Stimulated activated memory B cell treated with anti-CD40 and anti-IgM and Interleukin-4, amounts not matched to agents 10 μg/mL and 1 μg/mL and 100 μg/mL, for 72 hours (primary cell): ENCODE results near the gene DNAH2.

ENCODE experiments used
- ATAC-seq: fragments of 150-1000 bp; cut with Tn5 transposase; 2 replicates; pipeline ENCODE4 v1.10.0; 2021
- H3K27ac Mint-ChIP-seq: one replicate; pipeline ENCODE4 v1.8.0; 2022; ENCODE audit warnings: mild to moderate bottlenecking, mixed read lengths
- H3K27me3 Mint-ChIP-seq: one replicate; pipeline ENCODE4 v1.8.0; 2022; ENCODE audit warnings: mixed read lengths
- H3K36me3 Mint-ChIP-seq: one replicate; pipeline ENCODE4 v1.8.0; 2022; ENCODE audit warnings: mixed read lengths
- H3K4me1 Mint-ChIP-seq: one replicate; pipeline ENCODE4 v1.8.0; 2022; ENCODE audit warnings: mixed read lengths
- H3K4me3 Mint-ChIP-seq: one replicate; pipeline ENCODE4 v1.8.0; 2022; ENCODE audit warnings: mild to moderate bottlenecking, moderate library complexity, mixed read lengths
- H3K9me3 Mint-ChIP-seq: one replicate; pipeline ENCODE4 v1.8.0; 2022; ENCODE audit warnings: mixed read lengths

DNAH2 gene

DNA sequence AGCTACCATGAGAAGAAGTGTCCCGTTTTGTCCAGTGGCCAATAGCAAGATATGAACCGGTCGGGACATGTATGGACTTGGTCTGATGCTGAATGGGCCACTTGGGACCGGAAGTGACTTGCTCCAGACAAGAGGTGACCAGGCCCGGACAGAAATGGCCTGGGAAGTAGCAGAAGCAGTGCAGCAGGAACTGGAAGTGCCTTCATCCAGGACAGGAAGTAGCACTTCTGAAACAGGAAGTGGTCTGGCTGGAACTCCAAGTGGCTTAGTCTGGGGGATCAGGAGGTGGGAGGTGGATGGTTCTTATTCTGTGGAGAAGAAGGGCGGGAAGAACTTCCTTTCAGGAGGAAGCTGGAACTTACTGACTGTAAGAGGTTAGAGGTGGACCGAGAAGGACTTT is 7.2 kb upstream of the DNAH2 start:
- H3K27me3 Mint-ChIP-seq = peaks cover 91% of the 10 kb centered on the region
- no peaks in the 10 kb centered on the region for H3K36me3 Mint-ChIP-seq
- H3K9me3 Mint-ChIP-seq = no peaks in the 10 kb centered on the region
- no peak overlapping the region for H3K27ac Mint-ChIP-seq
- H3K4me3 Mint-ChIP-seq = no peak overlapping the region
- no peak for ATAC-seq
- peaks cover 14% of the 10 kb centered on the region for H3K4me1 Mint-ChIP-seq

DNA sequence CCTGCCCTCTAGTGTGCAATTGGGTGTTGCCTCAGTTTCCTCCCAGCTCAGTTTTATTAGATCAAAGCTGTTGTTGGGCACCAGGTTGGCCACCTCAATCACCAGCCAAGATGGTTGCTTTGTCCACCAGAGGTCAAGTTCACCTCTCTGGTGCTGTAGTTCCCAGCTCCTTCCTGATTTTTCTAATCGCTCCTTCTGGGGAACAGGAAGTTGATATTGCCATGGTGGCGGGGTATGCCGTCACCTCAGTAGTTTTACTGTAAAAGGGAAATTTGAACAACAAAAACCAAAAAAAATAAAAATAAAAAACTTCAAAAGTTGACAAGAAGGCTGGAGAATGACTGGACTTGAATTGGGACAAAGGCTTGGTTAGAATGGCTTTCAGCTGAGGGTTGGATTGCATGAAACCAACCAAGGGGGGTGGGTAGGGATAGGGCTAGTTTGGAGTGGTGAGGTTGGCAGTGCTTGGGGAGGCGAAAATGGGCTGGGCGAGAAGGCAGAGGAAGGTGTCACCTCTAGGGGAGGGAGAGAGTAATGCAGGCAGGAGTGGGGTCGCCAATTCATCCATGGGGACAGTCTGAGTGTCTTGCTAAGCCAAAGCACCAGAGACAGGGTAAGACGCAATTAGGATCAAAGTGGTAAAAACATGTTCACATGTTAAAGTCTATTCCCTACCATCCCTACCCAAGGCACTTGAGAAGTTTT is 6.3 kb upstream of the DNAH2 start:
- peaks cover 91% of the 10 kb centered on the region for H3K27me3 Mint-ChIP-seq
- no peak for ATAC-seq
- H3K27ac Mint-ChIP-seq = no peak overlapping the region
- H3K4me1 Mint-ChIP-seq = peaks cover 9% of the 10 kb centered on the region
- H3K36me3 Mint-ChIP-seq = no peaks in the 10 kb centered on the region
- no peaks in the 10 kb centered on the region for H3K9me3 Mint-ChIP-seq
- no peak overlapping the region for H3K4me3 Mint-ChIP-seq

DNA sequence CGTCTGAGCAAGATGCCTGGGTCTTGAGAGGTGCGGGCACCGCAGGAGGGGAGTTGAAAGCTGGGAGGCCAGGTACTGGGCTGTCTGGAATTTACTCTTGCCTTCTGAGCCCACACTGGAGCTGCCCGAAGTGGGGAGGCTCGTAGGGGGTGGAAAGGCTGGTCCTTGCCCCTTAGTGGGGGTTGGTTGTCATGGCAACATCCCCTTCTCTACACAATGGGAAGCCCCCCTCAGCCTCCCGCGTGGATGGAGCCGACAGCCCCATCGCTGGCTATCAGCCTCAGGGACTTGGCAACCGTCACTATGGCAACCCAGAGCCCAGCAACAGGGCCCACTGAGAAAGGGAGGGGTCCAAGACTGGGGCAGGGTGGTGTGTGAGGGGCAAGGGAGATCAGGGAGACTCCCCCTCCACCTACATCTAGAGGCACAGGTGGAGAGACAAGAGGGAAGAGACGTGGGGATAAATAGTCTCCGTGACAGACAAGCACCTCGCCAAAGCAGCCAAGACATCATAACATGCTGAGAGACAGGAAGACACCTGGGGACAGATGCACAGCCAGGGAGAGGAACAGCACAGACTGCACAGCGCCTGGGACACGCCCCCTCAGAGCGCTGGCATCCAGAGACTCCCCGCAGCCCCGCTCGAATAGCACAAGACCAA is 5.3 kb upstream of the DNAH2 start:
- H3K4me1 Mint-ChIP-seq = peaks cover 19% of the 10 kb centered on the region
- H3K9me3 Mint-ChIP-seq = no peaks in the 10 kb centered on the region
- H3K36me3 Mint-ChIP-seq = no peaks in the 10 kb centered on the region
- no peak overlapping the region for H3K27ac Mint-ChIP-seq
- peaks cover 91% of the 10 kb centered on the region for H3K27me3 Mint-ChIP-seq
- ATAC-seq = no peak
- no peak overlapping the region for H3K4me3 Mint-ChIP-seq

DNA sequence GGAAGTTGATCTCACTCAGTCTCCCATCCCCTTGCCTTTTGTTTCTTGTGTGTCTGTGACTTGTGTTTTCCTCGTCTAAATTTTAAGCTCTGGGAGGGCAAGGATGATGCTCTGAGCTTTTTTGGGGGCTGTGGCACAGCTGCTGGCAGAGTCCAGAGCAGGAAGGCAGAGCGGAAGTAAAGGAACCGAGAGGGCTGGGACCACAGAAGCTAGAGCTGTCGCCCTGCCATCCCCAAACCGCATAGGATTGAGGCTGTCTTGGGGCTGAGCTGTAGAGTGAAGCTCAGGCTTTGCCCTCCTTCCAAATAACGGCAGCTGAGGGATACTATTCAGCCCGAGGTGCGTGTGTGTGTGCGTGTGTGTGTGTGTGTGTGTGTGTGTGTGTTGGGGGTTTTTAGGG is 3.8 kb upstream of the DNAH2 start:
- Mint-ChIP-seq H3K27ac (no peak overlapping the region), H3K27me3 (peaks cover 94% of the 10 kb centered on the region), H3K36me3 (no peaks in the 10 kb centered on the region), H3K4me3 (no peak overlapping the region), H3K4me1 (peaks cover 32% of the 10 kb centered on the region), H3K9me3 (no peaks in the 10 kb centered on the region)
- no peak for ATAC-seq

DNA sequence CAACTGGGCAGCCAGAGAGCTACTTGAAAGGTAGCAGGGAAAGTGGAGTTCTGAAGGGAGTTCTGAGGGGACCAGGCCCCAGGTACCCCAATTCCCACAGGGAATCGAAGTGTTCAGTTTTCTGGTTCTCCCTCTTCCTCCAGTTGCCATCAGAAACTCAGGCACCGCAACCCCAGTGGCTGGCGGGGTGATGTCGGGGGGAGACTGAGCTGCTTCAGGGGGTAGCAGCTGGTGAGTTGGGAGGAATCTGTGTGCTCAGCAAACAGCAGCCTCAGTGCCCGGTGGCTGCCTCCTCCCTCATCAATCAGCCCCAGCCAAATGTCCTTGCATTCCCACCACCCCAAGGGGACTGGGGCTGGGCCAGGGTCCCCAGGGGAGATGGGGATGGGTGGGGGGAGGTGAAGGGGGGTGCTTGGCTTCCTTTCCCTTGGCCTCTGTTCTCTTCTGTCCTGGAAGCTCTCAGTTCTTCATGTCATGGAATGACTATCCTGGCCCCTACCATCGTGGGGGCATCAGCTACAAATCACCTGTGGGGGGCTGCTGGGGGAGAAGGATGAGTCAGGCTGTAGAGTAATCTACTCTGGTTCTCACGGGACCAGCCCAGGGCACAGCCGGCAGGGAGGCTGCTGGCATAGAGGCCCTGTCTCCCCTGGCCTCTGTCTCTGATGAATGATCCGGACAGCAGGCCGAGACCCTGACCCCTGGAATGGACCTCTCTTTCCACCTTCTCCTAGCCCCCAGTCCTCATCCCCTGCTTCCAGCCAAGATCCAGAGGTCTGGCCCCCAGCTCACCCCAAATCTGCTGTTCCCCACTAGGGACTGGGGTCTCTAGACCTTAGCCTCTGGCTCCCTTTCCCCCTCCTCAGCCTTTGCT is 2.6 kb upstream of the DNAH2 start:
- Mint-ChIP-seq H3K36me3 (no peaks in the 10 kb centered on the region), H3K4me3 (no peak overlapping the region), H3K27me3 (peaks cover 95% of the 10 kb centered on the region), H3K9me3 (no peaks in the 10 kb centered on the region), H3K4me1 (peaks cover 29% of the 10 kb centered on the region), H3K27ac (no peak overlapping the region)
- no peak for ATAC-seq

DNA sequence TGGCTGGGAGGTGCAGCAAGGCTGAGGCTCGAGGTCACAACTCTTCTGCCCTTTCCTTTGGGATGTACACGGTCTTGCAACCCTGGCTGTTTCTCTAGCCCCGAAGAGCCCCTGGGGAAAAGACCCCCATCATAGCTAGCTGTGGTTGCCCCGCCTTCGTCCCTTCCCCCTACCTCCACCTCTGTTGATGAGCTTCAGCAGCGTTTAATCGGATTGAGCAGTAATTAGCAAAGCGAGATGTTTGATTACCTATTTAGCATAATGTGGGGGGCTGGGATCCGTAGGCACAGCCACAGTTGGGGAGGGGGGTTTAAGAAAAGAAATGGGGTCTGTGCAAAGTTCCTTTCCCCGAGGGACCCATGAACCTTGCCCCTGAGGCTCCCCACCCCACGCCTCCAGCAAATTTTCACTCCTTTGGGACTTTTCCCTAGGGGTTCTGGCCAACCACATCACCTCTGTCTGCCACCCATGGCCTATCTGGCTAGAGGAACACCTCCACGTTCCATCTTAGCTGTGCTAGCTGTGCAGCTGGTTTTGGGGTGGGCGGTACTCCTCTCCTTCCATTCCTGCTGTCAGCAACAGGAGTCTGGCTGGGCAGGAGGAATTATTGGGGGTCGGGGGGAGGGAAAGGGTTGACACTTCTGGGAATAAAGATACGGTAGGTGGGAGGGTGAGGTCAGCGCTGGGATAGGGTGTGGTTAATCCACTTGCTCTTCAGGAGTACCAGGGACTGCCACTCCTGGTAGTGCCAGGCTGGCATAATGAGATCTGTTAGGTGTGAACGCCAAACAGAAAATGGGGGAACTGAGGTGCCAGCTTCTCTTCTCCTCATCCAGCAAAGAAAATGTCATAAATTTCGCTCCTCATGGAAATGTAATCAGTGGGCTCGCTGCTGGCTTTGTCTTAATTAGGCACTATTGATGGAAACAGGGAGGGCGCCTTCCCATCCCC is 1.3 kb upstream of the DNAH2 start:
- no peaks in the 10 kb centered on the region for H3K9me3 Mint-ChIP-seq
- peaks cover 24% of the 10 kb centered on the region for H3K4me1 Mint-ChIP-seq
- H3K4me3 Mint-ChIP-seq = no peak overlapping the region
- no peak for ATAC-seq
- H3K36me3 Mint-ChIP-seq = no peaks in the 10 kb centered on the region
- H3K27me3 Mint-ChIP-seq = peaks cover 96% of the 10 kb centered on the region
- no peak overlapping the region for H3K27ac Mint-ChIP-seq

DNA sequence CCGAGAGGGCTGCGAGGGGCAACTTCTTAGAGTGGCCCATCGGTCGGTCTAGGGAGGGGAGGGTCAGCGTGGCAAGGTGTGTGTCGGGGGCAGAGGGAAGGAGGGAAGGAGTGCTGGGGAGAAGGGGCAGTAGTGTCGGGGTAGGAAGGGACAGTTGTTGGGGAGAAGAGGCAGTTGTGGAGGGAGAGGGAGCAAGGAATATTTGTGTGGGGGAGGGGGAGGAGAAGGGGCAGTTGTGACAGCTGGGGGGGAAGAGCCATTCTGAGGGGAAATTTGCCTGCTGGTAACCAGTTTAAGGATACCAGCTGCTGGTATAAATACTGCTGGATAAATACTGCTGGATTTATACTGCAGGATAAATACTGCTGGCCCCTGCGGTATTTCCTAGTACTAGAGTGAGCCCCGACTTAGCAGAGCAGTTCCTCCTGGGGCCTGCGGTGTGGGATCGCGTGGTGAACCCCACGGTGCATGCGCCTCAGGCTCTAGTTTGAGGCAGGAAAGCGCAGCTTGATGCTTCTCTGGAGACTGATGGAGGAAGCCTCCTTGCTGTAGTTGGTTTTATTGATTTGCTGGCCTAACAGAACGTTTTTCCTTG is 309 bp downstream of the DNAH2 start:
- Mint-ChIP-seq H3K36me3 (no peaks in the 10 kb centered on the region), H3K9me3 (no peaks in the 10 kb centered on the region), H3K4me3 (peak overlapping the region; percentile 82), H3K27ac (no peak overlapping the region), H3K27me3 (peaks cover 96% of the 10 kb centered on the region), H3K4me1 (peaks cover 24% of the 10 kb centered on the region)
- peak; percentile 68 for ATAC-seq

DNA sequence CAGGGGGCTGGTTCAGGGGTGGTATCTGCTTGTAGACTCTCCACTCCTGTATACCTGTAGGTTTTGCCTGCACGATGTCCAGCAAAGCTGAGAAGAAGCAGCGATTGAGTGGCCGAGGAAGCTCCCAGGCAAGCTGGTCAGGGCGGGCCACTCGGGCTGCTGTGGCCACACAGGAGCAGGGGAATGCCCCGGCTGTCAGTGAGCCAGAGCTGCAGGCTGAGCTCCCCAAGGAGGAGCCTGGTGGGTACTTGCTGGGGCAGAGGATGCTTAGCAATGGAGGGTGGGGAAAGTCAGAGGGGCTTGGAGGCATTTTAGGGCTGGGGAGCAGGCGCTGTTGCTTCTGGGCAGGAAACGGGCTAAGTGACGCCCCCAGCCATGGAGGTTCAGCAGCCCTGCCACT is 2.1 kb downstream of the DNAH2 start:
- no peaks in the 10 kb centered on the region for H3K9me3 Mint-ChIP-seq
- H3K27me3 Mint-ChIP-seq = peaks cover 91% of the 10 kb centered on the region
- no peak overlapping the region for H3K4me3 Mint-ChIP-seq
- peaks cover 24% of the 10 kb centered on the region for H3K4me1 Mint-ChIP-seq
- ATAC-seq = no peak
- H3K36me3 Mint-ChIP-seq = no peaks in the 10 kb centered on the region
- no peak overlapping the region for H3K27ac Mint-ChIP-seq

DNA sequence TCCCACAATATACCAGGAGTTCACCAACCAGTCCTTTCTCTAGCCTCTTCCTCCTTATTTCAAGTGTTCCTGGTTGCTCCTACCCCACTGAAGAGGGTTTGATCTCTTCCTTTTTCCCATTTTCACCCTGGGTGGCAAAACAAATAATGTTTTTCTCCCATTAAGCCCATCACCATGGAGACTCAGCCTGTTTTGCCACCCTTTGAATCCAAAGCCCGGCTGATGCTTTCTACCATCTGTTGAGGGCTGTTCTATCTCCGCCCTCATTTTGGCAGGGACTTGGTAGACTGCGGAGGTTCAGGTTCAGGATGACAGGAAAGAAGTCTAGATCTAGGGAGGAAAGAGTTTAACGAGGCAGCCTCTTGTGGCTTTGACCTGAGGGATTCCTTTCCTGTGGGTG is 2.6 kb downstream of the DNAH2 start:
- H3K4me3 Mint-ChIP-seq = no peak overlapping the region
- ATAC-seq = no peak
- H3K27me3 Mint-ChIP-seq = peaks cover 86% of the 10 kb centered on the region
- no peaks in the 10 kb centered on the region for H3K36me3 Mint-ChIP-seq
- H3K9me3 Mint-ChIP-seq = no peaks in the 10 kb centered on the region
- peaks cover 24% of the 10 kb centered on the region for H3K4me1 Mint-ChIP-seq
- H3K27ac Mint-ChIP-seq = no peak overlapping the region

DNA sequence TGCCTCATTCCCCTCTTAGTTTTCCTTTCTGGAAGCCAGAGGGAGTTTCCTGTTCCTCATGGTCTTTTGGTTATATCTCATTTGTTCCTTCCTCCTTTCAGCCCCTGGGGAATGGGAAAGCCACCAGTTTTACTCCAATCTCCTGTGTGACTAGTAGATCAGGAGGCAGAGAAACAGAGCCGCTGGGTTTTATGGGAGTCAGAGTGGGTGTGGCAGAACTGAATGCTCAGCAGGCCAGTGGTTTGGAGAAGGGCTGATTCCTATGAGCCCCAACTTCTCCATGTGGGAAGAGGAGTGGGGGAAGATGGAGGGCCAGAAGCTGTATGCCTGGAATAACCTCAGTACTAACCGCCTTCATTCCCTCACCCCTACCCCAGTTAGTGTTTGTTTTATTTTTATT is 4.1 kb downstream of the DNAH2 start:
- Mint-ChIP-seq H3K36me3 (no peaks in the 10 kb centered on the region), H3K27me3 (peaks cover 78% of the 10 kb centered on the region), H3K27ac (no peak overlapping the region), H3K4me1 (peaks cover 19% of the 10 kb centered on the region), H3K4me3 (no peak overlapping the region), H3K9me3 (no peaks in the 10 kb centered on the region)
- ATAC-seq = no peak

DNA sequence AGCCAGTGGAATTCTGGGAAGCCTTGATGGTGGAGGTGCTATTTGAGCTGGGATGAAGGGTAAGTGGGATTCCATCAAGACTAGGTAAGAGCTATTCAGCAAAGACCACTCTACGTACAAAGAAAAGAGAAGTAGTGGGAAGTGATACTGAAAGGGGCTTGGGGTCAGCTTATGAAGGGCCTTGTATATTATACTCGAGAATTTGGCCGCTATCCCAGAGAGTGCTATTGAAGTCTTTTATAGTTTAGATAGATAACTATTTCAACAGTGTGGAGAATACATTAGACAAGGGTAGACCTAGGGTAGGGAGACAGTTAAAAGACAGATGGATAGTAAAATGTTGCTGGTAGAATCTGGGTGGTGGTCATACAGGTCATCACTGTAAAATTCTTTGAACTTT is 10.3 kb downstream of the DNAH2 start:
- Mint-ChIP-seq H3K4me3 (no peak overlapping the region), H3K27ac (no peak overlapping the region), H3K27me3 (peaks cover 32% of the 10 kb centered on the region), H3K36me3 (no peaks in the 10 kb centered on the region), H3K9me3 (no peaks in the 10 kb centered on the region), H3K4me1 (peaks cover 15% of the 10 kb centered on the region)
- no peak for ATAC-seq

DNA sequence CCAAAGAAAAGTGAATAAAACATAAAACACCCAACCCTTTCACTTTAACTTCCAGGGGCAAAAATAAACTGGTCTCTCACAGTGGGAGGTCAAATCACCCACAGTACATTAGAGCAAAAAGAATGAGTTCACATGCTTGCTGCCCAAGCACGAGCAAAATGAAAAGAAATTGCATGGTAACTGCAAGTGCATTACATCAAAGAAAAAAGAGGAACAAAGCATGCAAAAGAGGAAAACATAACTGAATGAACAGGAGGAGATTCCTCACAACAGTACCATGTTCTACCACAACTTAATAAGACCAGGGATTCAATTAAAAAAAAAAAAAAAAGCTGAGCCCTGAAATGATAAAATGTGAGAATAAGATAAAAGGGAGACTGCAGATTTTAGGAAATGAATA is 12.3 kb downstream of the DNAH2 start:
- peaks cover 19% of the 10 kb centered on the region for H3K27me3 Mint-ChIP-seq
- no peaks in the 10 kb centered on the region for H3K36me3 Mint-ChIP-seq
- H3K4me1 Mint-ChIP-seq = peaks cover 15% of the 10 kb centered on the region
- H3K9me3 Mint-ChIP-seq = no peaks in the 10 kb centered on the region
- no peak overlapping the region for H3K27ac Mint-ChIP-seq
- H3K4me3 Mint-ChIP-seq = no peak overlapping the region
- ATAC-seq = no peak

DNA sequence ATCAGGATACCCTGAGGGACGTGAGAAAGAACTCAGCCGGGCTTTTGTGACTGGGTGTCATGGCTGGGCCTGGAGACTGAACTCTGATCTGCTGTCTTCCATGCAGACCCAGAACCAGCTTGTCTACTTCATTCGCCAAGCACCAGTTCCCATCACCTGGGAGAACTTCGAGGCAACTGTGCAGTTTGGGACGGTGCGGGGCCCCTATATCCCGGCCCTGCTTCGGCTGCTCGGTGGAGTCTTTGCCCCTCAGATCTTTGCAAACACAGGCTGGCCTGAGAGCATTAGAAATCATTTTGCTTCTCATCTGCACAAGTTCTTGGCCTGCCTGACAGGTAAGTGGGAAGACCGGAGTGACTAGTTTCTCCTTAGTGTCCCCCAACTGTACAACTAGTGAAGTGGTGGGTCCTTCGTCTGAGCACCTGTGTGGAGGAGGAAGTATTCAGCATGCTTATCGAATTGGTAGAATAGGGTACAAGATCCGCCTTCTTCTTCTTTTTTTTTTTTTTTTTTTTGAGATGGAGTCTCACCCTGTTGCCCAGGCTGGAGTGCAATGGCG is 15.5 kb downstream of the DNAH2 start:
- Mint-ChIP-seq H3K4me1 (peaks cover 15% of the 10 kb centered on the region), H3K27me3 (peaks cover 29% of the 10 kb centered on the region), H3K36me3 (no peaks in the 10 kb centered on the region), H3K9me3 (no peaks in the 10 kb centered on the region), H3K27ac (no peak overlapping the region), H3K4me3 (no peak overlapping the region)
- no peak for ATAC-seq

DNA sequence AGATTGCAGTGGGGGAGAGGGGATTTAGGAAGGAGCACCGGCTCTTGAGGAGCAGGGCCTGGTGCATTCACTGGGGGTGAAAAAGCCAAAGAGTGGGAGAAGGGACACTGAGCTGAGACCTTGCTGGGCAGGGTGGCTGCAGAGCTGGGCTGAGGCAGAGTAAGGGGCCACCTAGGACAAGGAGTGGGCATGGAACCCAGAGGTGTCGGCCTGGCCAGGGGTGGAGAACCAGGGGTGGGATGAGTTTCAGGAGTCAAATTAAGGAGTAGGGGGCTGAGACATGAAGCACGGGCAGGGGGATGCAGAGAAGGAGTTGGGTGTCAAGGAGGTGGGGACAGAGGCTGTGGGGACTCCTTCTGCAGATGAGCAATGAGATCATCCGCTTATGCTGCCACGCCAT is 20.1 kb downstream of the DNAH2 start:
- no peaks in the 10 kb centered on the region for H3K36me3 Mint-ChIP-seq
- ATAC-seq = peak; percentile 6
- no peaks in the 10 kb centered on the region for H3K9me3 Mint-ChIP-seq
- no peak overlapping the region for H3K27ac Mint-ChIP-seq
- H3K4me1 Mint-ChIP-seq = no peaks in the 10 kb centered on the region
- peaks cover 50% of the 10 kb centered on the region for H3K27me3 Mint-ChIP-seq
- H3K4me3 Mint-ChIP-seq = no peak overlapping the region
